Mesenchymal stem cell (in vitro differentiated cells and primary cell): ENCODE measurements around the gene SPATA2.

Experiments
- DNase-seq: peaks from one replicate; pipeline ENCODE4 v3.0.0-alpha.2; 2013
- H2AFZ ChIP-seq: one replicate; pipeline ENCODE4 v1.6.1; 2013; ENCODE audit warnings: low read depth, mild to moderate bottlenecking, control low read depth, inconsistent platforms, low read length, moderate library complexity
- H2AK5ac ChIP-seq: 2 replicates; pipeline ENCODE4 v1.6.1; 2013; ENCODE audit warnings: low read length, moderate library complexity, mild to moderate bottlenecking, inconsistent platforms; ENCODE audit not compliant: severe bottlenecking
- H2BK120ac ChIP-seq: one replicate; pipeline ENCODE4 v1.6.1; 2013; ENCODE audit warnings: low read depth, mild to moderate bottlenecking, inconsistent platforms, low read length, moderate library complexity
- H2BK12ac ChIP-seq, 2 experiments: one replicate each; pipeline ENCODE4 v1.6.1; 2013; ENCODE audit warnings: inconsistent platforms in 2 of 2, low read length in 2 of 2, mild to moderate bottlenecking in 2 of 2, moderate library complexity in 2 of 2, control low read depth in 1 of 2
- H2BK15ac ChIP-seq: one replicate; pipeline ENCODE4 v1.6.1; 2013; ENCODE audit warnings: mild to moderate bottlenecking, low read depth, inconsistent platforms; ENCODE audit not compliant: poor library complexity, severe bottlenecking
- H2BK5ac ChIP-seq: 2 replicates; pipeline ENCODE4 v1.6.1; 2013; ENCODE audit warnings: low read depth, mild to moderate bottlenecking, low read length, control low read depth, inconsistent platforms; ENCODE audit not compliant: poor library complexity, severe bottlenecking
- H3K14ac ChIP-seq, 2 experiments: one replicate each; pipeline ENCODE4 v1.6.1; 2013; ENCODE audit warnings: inconsistent platforms in 2 of 2, low read length in 2 of 2, control low read depth in 1 of 2, mild to moderate bottlenecking in 1 of 2, moderate library complexity in 1 of 2
- H3K18ac ChIP-seq, 2 experiments: one replicate each; pipeline ENCODE4 v1.6.1; 2013; ENCODE audit warnings: inconsistent platforms in 2 of 2, low read length in 2 of 2, control low read depth in 1 of 2, low read depth in 1 of 2, mild to moderate bottlenecking in 1 of 2
- H3K23ac ChIP-seq, 2 experiments: one replicate each; pipeline ENCODE4 v1.6.1; 2013; ENCODE audit warnings: inconsistent platforms in 2 of 2, low read length in 2 of 2, mild to moderate bottlenecking in 2 of 2, moderate library complexity in 2 of 2, control low read depth in 1 of 2
- H3K27ac ChIP-seq: 2 replicates; pipeline ENCODE4 v1.5.1; 2013; ENCODE audit warnings: mild to moderate bottlenecking, moderate library complexity, low read length, control low read depth, inconsistent platforms; ENCODE audit not compliant: poor library complexity, severe bottlenecking
- H3K27me3 ChIP-seq, 2 experiments: 2 replicates each; pipeline versions ENCODE4 v1.6.1 to v1.7.0; 2013; ENCODE audit warnings: low read length in 2 of 2, mild to moderate bottlenecking in 2 of 2, moderate library complexity in 2 of 2, control low read depth in 1 of 2, inconsistent platforms in 1 of 2; ENCODE audit not compliant: control insufficient read depth in 1 of 2, insufficient read depth in 1 of 2
- H3K36me3 ChIP-seq, 2 experiments: 2 replicates each; pipeline versions ENCODE4 v1.6.1 to v1.7.0; 2013; ENCODE audit warnings: low read length in 2 of 2, control low read depth in 1 of 2, inconsistent platforms in 1 of 2, low read depth in 1 of 2, mild to moderate bottlenecking in 1 of 2; ENCODE audit not compliant: insufficient read depth in 2 of 2, control insufficient read depth in 1 of 2
- H3K4ac ChIP-seq, 2 experiments: one replicate each; pipeline ENCODE4 v1.6.1; 2013; ENCODE audit warnings: inconsistent platforms in 2 of 2, low read length in 2 of 2, mild to moderate bottlenecking in 2 of 2, moderate library complexity in 2 of 2, control low read depth in 1 of 2, low read depth in 1 of 2
- H3K4me1 ChIP-seq: 2 replicates; pipeline ENCODE4 v1.6.1; 2013; ENCODE audit warnings: low read depth, low read length, control low read depth; ENCODE audit not compliant: control insufficient read depth, insufficient read depth
- H3K4me2 ChIP-seq: 2 replicates; pipeline ENCODE4 v1.6.1; 2013; ENCODE audit warnings: low read length, mild to moderate bottlenecking, inconsistent platforms; ENCODE audit not compliant: poor library complexity, severe bottlenecking
- H3K4me3 ChIP-seq, 2 experiments: 2 replicates each; pipeline versions ENCODE4 v1.5.1 to v1.7.0; 2013; ENCODE audit warnings: low read length in 2 of 2, mild to moderate bottlenecking in 2 of 2, control low read depth in 1 of 2, low read depth in 1 of 2; ENCODE audit not compliant: insufficient read depth in 1 of 2
- H3K79me1 ChIP-seq: replicated peaks from 2 replicates; pipeline ENCODE4 v1.6.1; 2013; ENCODE audit warnings: mild to moderate bottlenecking, control low read depth, low read length, inconsistent platforms; ENCODE audit not compliant: poor library complexity, severe bottlenecking
- H3K9ac ChIP-seq: 2 replicates; pipeline ENCODE4 v1.7.0; 2013; ENCODE audit warnings: mild to moderate bottlenecking, low read length, moderate library complexity
- H3K9me3 ChIP-seq: 2 replicates; pipeline ENCODE4 v1.7.0; 2013; ENCODE audit warnings: mild to moderate bottlenecking, low read length; ENCODE audit not compliant: control insufficient read depth
- H4K8ac ChIP-seq: one replicate; pipeline ENCODE4 v1.6.1; 2013; ENCODE audit warnings: inconsistent platforms, mild to moderate bottlenecking, low read length, moderate library complexity
- H4K91ac ChIP-seq: one replicate; pipeline ENCODE4 v1.6.1; 2013; ENCODE audit warnings: mild to moderate bottlenecking, low read length, inconsistent platforms
- WGBS: methylation state at CpG from one replicate; pipeline ENCODE4 v1.1.7; 2013; ENCODE audit warnings: mixed read lengths; 5-methylcytosine and 5-hydroxymethylcytosine counted together

SPATA2 gene

GRCh38 chr20:49890471-49891361, 24.6 kb downstream of the SPATA2 start:
- Histone ChIP-seq H2BK120ac (no peak overlapping the region), H3K14ac (no peak overlapping the region), H3K4me1 (peaks cover 56% of the 10 kb centered on the region), H3K9ac (no peak overlapping the region), H2BK12ac (peak overlapping the region in 1 of 2 experiments; percentile 33), H3K9me3 (no peaks in the 10 kb centered on the region), H2AFZ (no peak overlapping the region), H2BK5ac (no peak overlapping the region), H3K27me3 (no peaks in the 10 kb centered on the region), H2BK15ac (no peak overlapping the region), H3K27ac (no peak overlapping the region), H3K18ac (no peak overlapping the region), H3K79me1 (peaks cover 21% of the 10 kb centered on the region), H3K4me2 (no peak overlapping the region), H4K91ac (peak overlapping the region; percentile 15), H3K36me3 (peaks cover 27 to 45% of the 10 kb centered on the region in 2 experiments), H3K4me3 (no peak overlapping the region), H3K23ac (no peak overlapping the region), H2AK5ac (peak overlapping the region; percentile 84), H3K4ac (no peak overlapping the region), H4K8ac (peak overlapping the region; percentile 58)
- 71% methylated on average over 20 of the region's 21 CpGs for WGBS
- DNase-seq, result no peak

- Histone ChIP-seq H2AK5ac (peak overlapping the region; percentile 40), H2BK5ac (no peak overlapping the region), H2AFZ (no peak overlapping the region), H3K4me3 (no peak overlapping the region), H3K4me2 (no peak overlapping the region), H4K91ac (no peak overlapping the region), H3K27me3 (no peaks in the 10 kb centered on the region), H3K79me1 (peaks cover 19% of the 10 kb centered on the region), H2BK15ac (no peak overlapping the region), H3K27ac (no peak overlapping the region), H3K4me1 (peaks cover 60% of the 10 kb centered on the region), H3K23ac (no peak overlapping the region), H2BK12ac (no peak overlapping the region), H3K9me3 (no peaks in the 10 kb centered on the region), H3K9ac (no peak overlapping the region), H3K14ac (no peak overlapping the region), H2BK120ac (no peak overlapping the region), H3K18ac (no peak overlapping the region), H3K4ac (no peak overlapping the region), H3K36me3 (peaks cover 34 to 52% of the 10 kb centered on the region in 2 experiments), H4K8ac (no peak overlapping the region)
- DNase-seq, result no peak
- 77% methylated on average over 9 of the region's 9 CpGs for WGBS
These were observed 25.4 kb downstream of the SPATA2 start for GRCh38 chr20:49889935-49890333.

GRCh38 chr20:49889001-49889934, 26.1 kb downstream of the SPATA2 start:
- no peak overlapping the region for H2AFZ ChIP-seq
- H3K4me2 ChIP-seq, result no peak overlapping the region
- H4K91ac ChIP-seq, result peak overlapping the region; percentile 21
- peaks cover 20% of the 10 kb centered on the region for H3K79me1 ChIP-seq
- WGBS, result 78% methylated on average over 9 of the region's 9 CpGs
- H3K14ac ChIP-seq, result no peak overlapping the region
- H3K4ac ChIP-seq, result no peak overlapping the region
- no peak overlapping the region for H3K18ac ChIP-seq
- H4K8ac ChIP-seq, result peak overlapping the region; percentile 38
- H3K27ac ChIP-seq, result peak overlapping the region; percentile 87
- H3K4me3 ChIP-seq, result no peak overlapping the region
- peak overlapping the region; percentile 40 for H2AK5ac ChIP-seq
- H3K36me3 ChIP-seq, result peaks cover 41 to 59% of the 10 kb centered on the region in 2 experiments
- H3K9ac ChIP-seq, result no peak overlapping the region
- no peaks in the 10 kb centered on the region for H3K27me3 ChIP-seq
- DNase-seq, result no peak
- no peak overlapping the region for H2BK5ac ChIP-seq
- H2BK15ac ChIP-seq, result no peak overlapping the region
- peaks cover 64% of the 10 kb centered on the region for H3K4me1 ChIP-seq
- no peak overlapping the region for H2BK120ac ChIP-seq
- H3K9me3 ChIP-seq, result no peaks in the 10 kb centered on the region
- peak overlapping the region in 1 of 2 experiments; percentile 54 for H3K23ac ChIP-seq
- H2BK12ac ChIP-seq, result no peak overlapping the region
